Measurements from ENCODE around the gene MGLL.

DNA sequence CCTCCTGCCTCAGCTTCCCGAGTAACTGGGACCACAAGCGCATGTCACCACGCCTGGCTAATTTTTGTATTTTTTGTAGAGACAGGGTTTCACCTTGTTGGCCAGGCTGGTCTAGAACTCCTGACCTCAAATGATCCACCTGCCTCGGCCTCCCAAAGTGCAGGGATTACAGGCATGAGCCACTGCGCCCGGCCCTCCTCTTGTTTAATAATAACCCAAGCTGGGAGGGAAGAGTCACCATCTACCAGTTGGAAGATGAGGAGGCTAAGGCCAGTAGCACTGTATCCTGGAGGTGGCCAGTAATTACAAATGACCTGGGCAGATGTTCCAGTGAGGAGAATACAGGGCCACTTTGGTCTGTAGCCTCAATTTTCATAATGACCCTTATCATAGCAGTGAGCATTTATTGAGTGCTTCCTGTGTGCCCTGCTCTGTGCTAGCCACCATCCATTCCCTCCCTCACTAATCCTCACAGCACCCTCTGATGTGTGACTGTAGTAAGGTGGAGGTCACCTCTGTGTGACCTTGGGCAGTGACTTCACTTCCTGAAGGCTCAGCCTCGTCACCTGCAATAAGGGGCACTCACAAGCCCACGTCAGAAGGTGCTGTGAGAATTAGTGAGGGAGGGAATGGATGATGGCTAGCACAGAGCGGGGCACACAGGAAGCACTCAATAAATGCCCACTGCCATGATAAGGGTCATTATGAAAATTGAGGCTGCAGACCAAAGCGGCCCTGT, 85.3 kb downstream of the MGLL start:
- TF ChIP-seq, protein P1, sequence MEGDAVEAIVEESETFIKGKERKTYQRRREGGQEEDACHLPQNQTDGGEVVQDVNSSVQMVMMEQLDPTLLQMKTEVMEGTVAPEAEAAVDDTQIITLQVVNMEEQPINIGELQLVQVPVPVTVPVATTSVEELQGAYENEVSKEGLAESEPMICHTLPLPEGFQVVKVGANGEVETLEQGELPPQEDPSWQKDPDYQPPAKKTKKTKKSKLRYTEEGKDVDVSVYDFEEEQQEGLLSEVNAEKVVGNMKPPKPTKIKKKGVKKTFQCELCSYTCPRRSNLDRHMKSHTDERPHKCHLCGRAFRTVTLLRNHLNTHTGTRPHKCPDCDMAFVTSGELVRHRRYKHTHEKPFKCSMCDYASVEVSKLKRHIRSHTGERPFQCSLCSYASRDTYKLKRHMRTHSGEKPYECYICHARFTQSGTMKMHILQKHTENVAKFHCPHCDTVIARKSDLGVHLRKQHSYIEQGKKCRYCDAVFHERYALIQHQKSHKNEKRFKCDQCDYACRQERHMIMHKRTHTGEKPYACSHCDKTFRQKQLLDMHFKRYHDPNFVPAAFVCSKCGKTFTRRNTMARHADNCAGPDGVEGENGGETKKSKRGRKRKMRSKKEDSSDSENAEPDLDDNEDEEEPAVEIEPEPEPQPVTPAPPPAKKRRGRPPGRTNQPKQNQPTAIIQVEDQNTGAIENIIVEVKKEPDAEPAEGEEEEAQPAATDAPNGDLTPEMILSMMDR (IDR thresholded peaks at IDR 0.05 in 2 of 3, conservative IDR thresholded peaks at IDR 0.05 in 1 of 3; ENCODE audit: borderline replicate concordance in 1 of 3, insufficient read depth in 1 of 3, low read depth in 2 of 3, low read length in 2 of 3), result no peak
- no peak for TF ChIP-seq JUND (IDR thresholded peaks at IDR 0.05)
- TF ChIP-seq POLR2A (IDR thresholded peaks at IDR 0.05; ENCODE audit: borderline replicate concordance, extremely low read depth, insufficient read depth, insufficient read length), result no peak
- TF ChIP-seq, protein P2, sequence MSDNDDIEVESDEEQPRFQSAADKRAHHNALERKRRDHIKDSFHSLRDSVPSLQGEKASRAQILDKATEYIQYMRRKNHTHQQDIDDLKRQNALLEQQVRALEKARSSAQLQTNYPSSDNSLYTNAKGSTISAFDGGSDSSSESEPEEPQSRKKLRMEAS (IDR thresholded peaks at IDR 0.05), result no peak
